C4-2B (cell line): ENCODE results near the gene PI16.

Source experiments
- ZFX ChIP-seq: fragments of 450-650 bp; IDR thresholded peaks from 2 replicates; pipeline ENCODE4 v1.6.1; 2017
- TF ChIP-seq, protein P1 (sequence below): fragments of 450-650 bp; conservative IDR thresholded peaks from 2 replicates; pipeline ENCODE4 v1.5.1; 2017; ENCODE audit warnings: mild to moderate bottlenecking

DNA sequence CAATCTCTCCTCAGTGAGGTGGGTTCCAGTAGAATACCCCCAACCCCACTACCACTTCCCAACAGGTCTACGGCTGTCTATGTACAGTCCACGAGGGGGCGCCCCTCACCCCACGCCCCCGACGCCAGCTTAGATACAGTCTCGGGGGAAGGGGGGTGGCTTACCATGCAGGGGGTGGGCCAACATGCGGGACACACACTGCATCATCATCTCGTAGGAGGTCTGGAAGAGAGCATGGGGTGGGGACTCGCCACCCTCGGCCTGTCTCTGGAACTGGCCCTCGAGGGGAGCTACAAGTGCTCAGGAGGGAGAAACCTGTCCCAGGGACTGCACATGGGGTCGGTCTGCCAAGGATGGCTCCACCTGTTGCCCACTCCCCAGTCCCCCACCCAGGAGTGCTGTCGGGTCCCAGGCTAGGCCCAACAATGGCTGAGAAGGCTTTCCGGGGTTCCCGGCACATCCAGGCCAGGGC, 23.0 kb downstream of the PI16 start:
- TF ChIP-seq, protein P1, sequence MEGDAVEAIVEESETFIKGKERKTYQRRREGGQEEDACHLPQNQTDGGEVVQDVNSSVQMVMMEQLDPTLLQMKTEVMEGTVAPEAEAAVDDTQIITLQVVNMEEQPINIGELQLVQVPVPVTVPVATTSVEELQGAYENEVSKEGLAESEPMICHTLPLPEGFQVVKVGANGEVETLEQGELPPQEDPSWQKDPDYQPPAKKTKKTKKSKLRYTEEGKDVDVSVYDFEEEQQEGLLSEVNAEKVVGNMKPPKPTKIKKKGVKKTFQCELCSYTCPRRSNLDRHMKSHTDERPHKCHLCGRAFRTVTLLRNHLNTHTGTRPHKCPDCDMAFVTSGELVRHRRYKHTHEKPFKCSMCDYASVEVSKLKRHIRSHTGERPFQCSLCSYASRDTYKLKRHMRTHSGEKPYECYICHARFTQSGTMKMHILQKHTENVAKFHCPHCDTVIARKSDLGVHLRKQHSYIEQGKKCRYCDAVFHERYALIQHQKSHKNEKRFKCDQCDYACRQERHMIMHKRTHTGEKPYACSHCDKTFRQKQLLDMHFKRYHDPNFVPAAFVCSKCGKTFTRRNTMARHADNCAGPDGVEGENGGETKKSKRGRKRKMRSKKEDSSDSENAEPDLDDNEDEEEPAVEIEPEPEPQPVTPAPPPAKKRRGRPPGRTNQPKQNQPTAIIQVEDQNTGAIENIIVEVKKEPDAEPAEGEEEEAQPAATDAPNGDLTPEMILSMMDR, result no peak; the same call in 1 of the 2 replicates
- TF ChIP-seq ZFX, result no peak
